HCT116 (cell line): Measurements from ENCODE around the gene GALNT7.

ENCODE experiments used
- CTCF ChIP-seq, 3 experiments: fragments of 200-600 bp in 1 of 3; sonication (generic) in 1 of 3; IDR thresholded peaks in 2 of 3; conservative IDR thresholded peaks in 1 of 3; 2 replicates each; pipeline ENCODE4 v1.5.1; 2012 to 2017; ENCODE audit warnings: low read depth in 2 of 3, low read length in 2 of 3, antibody characterized with exemption in 1 of 3, borderline replicate concordance in 1 of 3, control low read depth in 1 of 3, mild to moderate bottlenecking in 1 of 3, mixed read lengths in 1 of 3, mixed run types in 1 of 3, moderate library complexity in 1 of 3; ENCODE audit not compliant: insufficient read depth in 1 of 3
- EZH2 ChIP-seq: fragments of 200-600 bp; sonication (generic); IDR thresholded peaks from 2 replicates; pipeline ENCODE4 v1.6.1; 2017; ENCODE audit warnings: antibody characterized with exemption, mixed run types
- POLR2A ChIP-seq: IDR thresholded peaks from 2 replicates; pipeline ENCODE4 v1.7.0; 2011; ENCODE audit warnings: borderline replicate concordance; ENCODE audit not compliant: insufficient read depth, insufficient read length; ENCODE audit errors: extremely low read depth
- REST ChIP-seq: IDR thresholded peaks from 2 replicates; pipeline ENCODE4 v1.6.1; 2012; ENCODE audit warnings: low read depth
- TCF7L2 ChIP-seq: IDR thresholded peaks from 2 replicates; pipeline ENCODE4 v1.7.0; 2011; ENCODE audit warnings: borderline replicate concordance, inconsistent platforms; ENCODE audit not compliant: insufficient read depth, insufficient read length; ENCODE audit errors: extremely low read depth
- ZBTB33 ChIP-seq: IDR thresholded peaks from 2 replicates; pipeline ENCODE4 v1.6.1; 2011; ENCODE audit warnings: mild to moderate bottlenecking, low read length, moderate library complexity; ENCODE audit not compliant: insufficient replicate concordance; ENCODE audit errors: extremely low read depth
- ZNF274 ChIP-seq: fragments of 200-500 bp; sonication (Bioruptor generic); IDR thresholded peaks from 2 replicates; pipeline ENCODE4 v1.6.1; 2014; ENCODE audit warnings: mild to moderate bottlenecking, low read depth, low read length, inconsistent platforms

- TF ChIP-seq CTCF (IDR thresholded peaks at IDR 0.05 in 2 of 3, conservative IDR thresholded peaks at IDR 0.05 in 1 of 3; ENCODE audit: borderline replicate concordance in 1 of 3, insufficient read depth in 1 of 3, low read depth in 2 of 3, low read length in 2 of 3): no peak
- TF ChIP-seq ZNF274: no peak
- TF ChIP-seq TCF7L2: no peak
- TF ChIP-seq POLR2A: peak; percentile 55
- TF ChIP-seq EZH2: no peak
- TF ChIP-seq ZBTB33: no peak
- TF ChIP-seq REST: no peak
These were observed at the start of gene GALNT7 for GRCh38 chr4:173168396-173169177.
